ENCODE results near the gene MEGF6. TPM values are rescaled to one million over a fixed set of nuclear protein-coding genes. Genes with fewer than 3 reads are reported as not detected.

Gene MEGF6
- total and polyA plus RNA-seq, 2 of the 8 experiments (the other 6 are each of a cell fraction or from before 2014, with no cell fraction given): 4.1 to 14.8 TPM

DNA sequence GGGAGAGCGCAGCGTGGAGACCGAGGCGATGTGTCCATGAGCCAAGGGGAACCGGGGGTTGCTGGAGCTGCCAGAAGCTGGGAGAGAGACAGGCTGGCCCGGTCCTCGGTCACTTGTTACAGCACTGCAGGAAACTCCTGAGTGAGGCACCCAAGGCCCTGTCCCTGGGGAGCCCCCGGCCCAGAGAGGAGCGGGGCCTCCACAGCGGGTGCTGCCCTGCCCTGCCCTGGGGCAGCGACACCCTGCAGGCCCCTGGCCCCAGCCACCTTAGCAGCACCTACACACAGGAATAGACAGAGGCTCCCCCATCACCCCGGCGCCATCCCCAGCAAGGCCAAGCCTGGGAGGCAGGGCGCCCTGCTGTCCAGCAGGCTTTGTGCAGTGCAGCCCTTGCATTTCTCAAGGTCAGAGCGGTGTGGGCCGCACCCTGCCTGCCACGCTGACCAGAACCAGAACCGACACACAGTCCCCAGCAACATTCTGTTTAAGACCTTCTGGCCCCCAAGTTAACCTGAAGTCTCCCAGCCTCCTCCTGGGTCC, 6.6 kb upstream of the MEGF6 start:
- Histone ChIP-seq H3K4ac (replicated peaks; ENCODE audit: insufficient read length, low read depth, low read length) (no peak overlapping the region), H2BK15ac (ENCODE audit: low read length) (no peak overlapping the region), H3K4me2 (ENCODE audit: insufficient read depth in 1 of 2, low read depth in 2 of 2, low read length in 2 of 2) (no peak overlapping the region), H2BK5ac (ENCODE audit: low read depth, low read length) (no peak overlapping the region), H3K4me3 (ENCODE audit: extremely low read depth in 1 of 4, insufficient read depth in 2 of 4, low read depth in 3 of 4, low read length in 4 of 4) (no peak overlapping the region), H2BK20ac (ENCODE audit: low read length) (no peak overlapping the region), H3K23me2 (ENCODE audit: low read depth, low read length) (no peaks in the 10 kb centered on the region), H3K27ac (ENCODE audit: low read depth, low read length) (no peak overlapping the region), H3K9me3 (ENCODE audit: insufficient read depth in 2 of 2, low read depth in 1 of 2, low read length in 1 of 2) (no peaks in the 10 kb centered on the region), H4K20me1 (replicated peaks in 1 of 2; ENCODE audit: control insufficient read depth in 1 of 2, insufficient read depth in 2 of 2, low read length in 2 of 2) (peaks cover 1 to 2% of the 10 kb centered on the region in 2 experiments), H4K91ac (replicated peaks; ENCODE audit: insufficient read length, low read length) (no peak overlapping the region), H3K79me2 (ENCODE audit: control insufficient read depth in 1 of 2, insufficient read depth in 2 of 2, low read length in 2 of 2) (no peaks in the 10 kb centered on the region), H2AFZ (ENCODE audit: low read length) (no peak overlapping the region), H3K18ac (ENCODE audit: extremely low read depth, low read length) (no peak overlapping the region; the same call in 1 of the 2 replicates), H3K36me3 (ENCODE audit: control insufficient read depth in 2 of 4, insufficient read depth in 4 of 4, low read length in 3 of 4) (no peaks in the 10 kb centered on the region), H3K23ac (ENCODE audit: insufficient read length) (no peak overlapping the region), H2BK120ac (replicated peaks; ENCODE audit: low read depth, low read length) (no peak overlapping the region), H3K56ac (replicated peaks; ENCODE audit: insufficient read length, low read depth, low read length) (no peak overlapping the region), H2AK5ac (ENCODE audit: low read depth, low read length) (no peak overlapping the region), H3K14ac (ENCODE audit: insufficient read length) (no peak overlapping the region), H3K27me3 (replicated peaks in 1 of 4; ENCODE audit: control insufficient read depth in 3 of 4, extremely low read depth in 1 of 4, insufficient read depth in 3 of 4, low read length in 3 of 4) (peaks cover 0 to 3% (median 2%) of the 10 kb centered on the region in 4 experiments; a peak in 4 of 7 replicates), H3K79me1 (ENCODE audit: low read depth, low read length) (no peaks in the 10 kb centered on the region), H4K8ac (ENCODE audit: extremely low read depth, insufficient read depth, low read length) (no peak overlapping the region; the same call in 1 of the 2 replicates), H2BK12ac (ENCODE audit: low read depth, low read length) (no peak overlapping the region), H4K5ac (ENCODE audit: insufficient read length, low read depth, low read length) (no peak overlapping the region), H3K4me1 (replicated peaks in 1 of 4; ENCODE audit: control insufficient read depth in 3 of 4, insufficient read depth in 4 of 4, low read length in 3 of 4) (peaks cover 0 to 14% (median 11%) of the 10 kb centered on the region in 4 experiments; a peak in 6 of 7 replicates), H3K9ac (replicated peaks in 1 of 4; ENCODE audit: extremely low read depth in 1 of 4, low read depth in 3 of 4, low read length in 3 of 4) (no peak overlapping the region)
- DNase-seq (ENCODE audit: low read depth in 1 of 2, low spot score in 2 of 2): no peak
- FAIRE-seq: no peak
- ChIA-PET CTCF (ENCODE audit: partially characterized antibody) (interaction anchor here (1.0 to 6.7 kb wide), 18 partner anchors 8 to 177 kb away, joined by 3 to 148 read pairs (median 7); no protein-coding TSS in a partner anchor), POLR2A (ENCODE audit: partially characterized antibody) (no interaction called here)
- WGBS, 2 experiments (ENCODE audit: extremely low coverage in 1 of 2, insufficient coverage in 1 of 2, insufficient read length in 1 of 2, insufficient replicate concordance in 2 of 2, low coverage in 1 of 2, low lambda C conversion rate in 2 of 2, missing lambda C conversion rate in 1 of 2): 84% methylated on average over 17 of the region's 18 CpGs; no CpG with 5 or more reads in 1 of the 2 experiments
- TF ChIP-seq BRCA1 (IDR thresholded peaks at IDR 0.05; ENCODE audit: low read depth, low read length) (no peak), CREB1 (IDR thresholded peaks at IDR 0.05) (no peak), PHF8 (conservative IDR thresholded peaks at IDR 0.05; ENCODE audit: low read depth, low read length) (no peak), ASH2L (IDR thresholded peaks at IDR 0.05; ENCODE audit: low read length) (no peak)

All from H1 (cell line).